ENCODE results near the gene KCND2.

KCND2 gene

DNA sequence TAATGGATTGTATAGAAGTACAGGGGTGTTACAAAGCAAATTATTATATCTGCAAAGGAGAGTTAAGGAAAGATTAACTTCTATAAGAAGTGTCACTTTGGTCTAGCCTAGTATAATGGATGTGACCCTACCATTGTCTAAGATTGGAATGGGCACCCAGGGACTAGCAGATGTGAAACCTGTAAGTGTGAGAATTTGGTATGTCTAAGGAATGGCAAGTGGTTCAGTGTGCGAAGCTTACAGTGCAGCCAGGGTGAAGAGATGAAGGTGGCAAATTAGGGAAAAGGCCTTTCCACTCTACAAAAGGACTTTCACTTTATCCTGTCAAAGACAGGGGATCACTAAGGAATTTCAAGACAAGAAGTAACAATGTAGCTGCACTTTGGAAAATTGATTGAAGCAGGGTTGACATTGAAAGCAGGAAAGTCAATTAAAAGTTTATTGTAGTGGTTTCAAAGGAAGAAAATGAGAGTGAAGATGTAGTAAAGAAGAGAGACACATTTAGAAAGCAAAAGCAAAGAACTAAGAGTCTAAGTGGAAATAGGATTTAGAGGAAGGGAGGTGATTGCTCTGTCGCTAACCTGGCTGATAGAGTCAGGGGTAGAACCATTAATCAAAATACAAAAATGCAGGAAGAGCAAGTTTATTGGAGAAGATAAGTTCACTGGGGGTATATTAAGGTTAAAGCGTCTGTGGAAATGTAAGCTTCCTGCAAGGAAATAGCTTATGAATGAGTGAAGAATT, 47.4 kb downstream of the KCND2 start:
- no peaks in the 10 kb centered on the region for H3K4me1 ChIP-seq (ENCODE audit: insufficient read depth, low read length)
- no peaks in the 10 kb centered on the region for H3K36me3 ChIP-seq (ENCODE audit: insufficient read depth, low read depth, low read length)
- H3K27me3 ChIP-seq (ENCODE audit: insufficient read depth, low read length) = no peaks in the 10 kb centered on the region
- no peak overlapping the region for H3K9ac ChIP-seq (ENCODE audit: low read depth, low read length)
- no peak overlapping the region for H3K4me3 ChIP-seq (ENCODE audit: low read length)
- no peaks in the 10 kb centered on the region for H3K9me3 ChIP-seq (ENCODE audit: insufficient read depth, low read depth, low read length)
- no peak overlapping the region for H3K27ac ChIP-seq (ENCODE audit: low read length)

GRCh38 chr7:120327054-120327453, 54.1 kb downstream of the KCND2 start:
- H3K4me3 ChIP-seq (ENCODE audit: low read length) = no peak overlapping the region
- no peaks in the 10 kb centered on the region for H3K9me3 ChIP-seq (ENCODE audit: insufficient read depth, low read depth, low read length)
- no peak overlapping the region for H3K27ac ChIP-seq (ENCODE audit: low read length)
- no peaks in the 10 kb centered on the region for H3K4me1 ChIP-seq (ENCODE audit: insufficient read depth, low read length)
- no peaks in the 10 kb centered on the region for H3K27me3 ChIP-seq (ENCODE audit: insufficient read depth, low read length)
- no peak overlapping the region for H3K9ac ChIP-seq (ENCODE audit: low read depth, low read length)
- H3K36me3 ChIP-seq (ENCODE audit: insufficient read depth, low read depth, low read length) = no peaks in the 10 kb centered on the region

- Histone ChIP-seq H3K4me3 (ENCODE audit: low read length) (no peak overlapping the region), H3K27me3 (ENCODE audit: insufficient read depth, low read length) (no peaks in the 10 kb centered on the region), H3K4me1 (ENCODE audit: insufficient read depth, low read length) (no peaks in the 10 kb centered on the region), H3K9me3 (ENCODE audit: insufficient read depth, low read depth, low read length) (no peaks in the 10 kb centered on the region), H3K36me3 (ENCODE audit: insufficient read depth, low read depth, low read length) (no peaks in the 10 kb centered on the region), H3K27ac (ENCODE audit: low read length) (no peak overlapping the region), H3K9ac (ENCODE audit: low read depth, low read length) (no peak overlapping the region)
Observed at GRCh38 chr7:120332433-120332832, 59.5 kb downstream of the KCND2 start.

DNA sequence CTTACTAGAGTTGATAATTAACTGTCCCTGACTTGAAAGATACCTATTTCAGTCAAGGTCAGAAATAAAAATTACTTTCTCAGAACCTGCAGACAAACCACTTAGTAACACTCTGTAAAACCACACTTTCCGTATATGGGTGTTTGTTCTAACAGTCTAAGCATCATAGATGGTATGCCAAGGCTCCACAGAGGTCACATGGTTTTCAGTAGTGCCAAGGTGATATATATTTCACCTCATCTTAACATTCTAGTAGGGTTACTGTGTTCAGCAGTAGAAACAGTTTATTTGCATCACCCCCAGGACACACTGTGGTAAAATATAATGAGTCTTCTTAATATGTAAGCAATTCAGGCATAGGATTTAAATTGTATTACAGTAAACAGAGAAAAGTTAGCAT, 61.5 kb downstream of the KCND2 start:
- Histone ChIP-seq H3K4me3 (ENCODE audit: low read length) (no peak overlapping the region), H3K27me3 (ENCODE audit: insufficient read depth, low read length) (no peaks in the 10 kb centered on the region), H3K36me3 (ENCODE audit: insufficient read depth, low read depth, low read length) (no peaks in the 10 kb centered on the region), H3K9me3 (ENCODE audit: insufficient read depth, low read depth, low read length) (no peaks in the 10 kb centered on the region), H3K9ac (ENCODE audit: low read depth, low read length) (no peak overlapping the region), H3K4me1 (ENCODE audit: insufficient read depth, low read length) (no peaks in the 10 kb centered on the region), H3K27ac (ENCODE audit: low read length) (no peak overlapping the region)

DNA sequence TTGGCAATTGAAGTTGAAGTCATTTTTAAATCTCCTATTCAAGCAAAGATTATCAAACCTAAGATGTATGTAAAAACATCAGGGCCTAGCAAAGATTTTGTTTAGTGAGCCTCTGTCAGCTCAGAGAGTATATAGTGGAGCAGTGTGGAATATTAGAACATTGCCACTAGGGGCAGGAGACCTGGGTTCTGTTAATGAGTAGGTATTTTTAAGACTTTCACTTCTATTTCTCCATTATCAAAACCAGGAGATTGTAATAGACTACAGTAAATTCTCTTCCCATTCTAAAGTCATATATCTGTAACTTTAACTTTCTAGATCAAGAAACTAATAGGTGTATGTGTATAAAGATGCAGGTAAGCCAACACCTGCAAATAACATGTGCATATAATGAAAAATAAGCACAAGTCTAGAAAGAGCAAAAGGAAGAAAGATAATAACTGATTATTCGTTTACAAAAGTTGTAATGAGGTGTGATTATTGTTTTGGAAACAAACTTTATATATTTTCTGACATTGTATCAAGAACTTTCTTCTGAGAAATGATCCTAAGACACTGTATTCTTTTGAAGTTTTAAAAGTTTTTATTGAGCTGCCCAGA, 64.4 kb downstream of the KCND2 start:
- no peaks in the 10 kb centered on the region for H3K36me3 ChIP-seq (ENCODE audit: insufficient read depth, low read depth, low read length)
- no peaks in the 10 kb centered on the region for H3K4me1 ChIP-seq (ENCODE audit: insufficient read depth, low read length)
- H3K9me3 ChIP-seq (ENCODE audit: insufficient read depth, low read depth, low read length) = no peaks in the 10 kb centered on the region
- no peak overlapping the region for H3K9ac ChIP-seq (ENCODE audit: low read depth, low read length)
- no peak overlapping the region for H3K4me3 ChIP-seq (ENCODE audit: low read length)
- H3K27me3 ChIP-seq (ENCODE audit: insufficient read depth, low read length) = no peaks in the 10 kb centered on the region
- no peak overlapping the region for H3K27ac ChIP-seq (ENCODE audit: low read length)

GRCh38 chr7:120344276-120344675, 71.3 kb downstream of the KCND2 start:
- Histone ChIP-seq H3K27me3 (ENCODE audit: insufficient read depth, low read length) (no peaks in the 10 kb centered on the region), H3K36me3 (ENCODE audit: insufficient read depth, low read depth, low read length) (no peaks in the 10 kb centered on the region), H3K9ac (ENCODE audit: low read depth, low read length) (no peak overlapping the region), H3K27ac (ENCODE audit: low read length) (no peak overlapping the region), H3K4me3 (ENCODE audit: low read length) (no peak overlapping the region), H3K9me3 (ENCODE audit: insufficient read depth, low read depth, low read length) (no peaks in the 10 kb centered on the region), H3K4me1 (ENCODE audit: insufficient read depth, low read length) (no peaks in the 10 kb centered on the region)

DNA sequence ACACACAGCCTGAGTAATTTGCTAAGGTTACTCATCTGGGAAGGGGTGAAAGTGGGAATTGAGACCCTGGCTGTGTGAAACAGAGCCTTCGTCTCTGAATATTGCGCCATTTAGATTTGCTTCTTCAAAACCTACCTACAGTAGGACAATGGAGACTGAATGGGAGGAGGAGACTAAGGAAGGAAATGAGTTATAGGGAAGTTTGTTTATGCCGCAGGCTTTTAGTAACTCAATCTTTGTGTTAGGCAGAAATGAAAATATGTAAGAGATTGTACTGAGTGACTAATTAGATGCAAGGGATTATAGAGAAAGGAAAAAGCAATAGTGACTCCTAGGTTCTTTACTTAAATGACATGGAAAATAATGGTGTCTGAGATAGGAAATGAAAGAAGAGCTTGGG, 80.2 kb downstream of the KCND2 start:
- Histone ChIP-seq H3K36me3 (ENCODE audit: insufficient read depth, low read depth, low read length) (no peaks in the 10 kb centered on the region), H3K27me3 (ENCODE audit: insufficient read depth, low read length) (no peaks in the 10 kb centered on the region), H3K9ac (ENCODE audit: low read depth, low read length) (no peak overlapping the region), H3K27ac (ENCODE audit: low read length) (no peak overlapping the region), H3K4me3 (ENCODE audit: low read length) (no peak overlapping the region), H3K4me1 (ENCODE audit: insufficient read depth, low read length) (no peaks in the 10 kb centered on the region), H3K9me3 (ENCODE audit: insufficient read depth, low read depth, low read length) (no peaks in the 10 kb centered on the region)

GRCh38 chr7:120360918-120361317, 87.9 kb downstream of the KCND2 start:
- Histone ChIP-seq H3K4me3 (ENCODE audit: low read length) (no peak overlapping the region), H3K9me3 (ENCODE audit: insufficient read depth, low read depth, low read length) (no peaks in the 10 kb centered on the region), H3K9ac (ENCODE audit: low read depth, low read length) (no peak overlapping the region)

GRCh38 chr7:120363414-120363813, 90.4 kb downstream of the KCND2 start:
- Histone ChIP-seq H3K36me3 (ENCODE audit: insufficient read depth, low read depth, low read length) (no peaks in the 10 kb centered on the region), H3K4me3 (ENCODE audit: low read length) (no peak overlapping the region), H3K27ac (ENCODE audit: low read length) (no peak overlapping the region), H3K9ac (ENCODE audit: low read depth, low read length) (no peak overlapping the region), H3K4me1 (ENCODE audit: insufficient read depth, low read length) (no peaks in the 10 kb centered on the region), H3K9me3 (ENCODE audit: insufficient read depth, low read depth, low read length) (no peaks in the 10 kb centered on the region), H3K27me3 (ENCODE audit: insufficient read depth, low read length) (no peaks in the 10 kb centered on the region)

More at GRCh38 chr7:120360918-120361317, 87.9 kb downstream of the KCND2 start:
- H3K4me1 ChIP-seq (ENCODE audit: insufficient read depth, low read length) = no peaks in the 10 kb centered on the region
- H3K36me3 ChIP-seq (ENCODE audit: insufficient read depth, low read depth, low read length) = no peaks in the 10 kb centered on the region
- H3K27me3 ChIP-seq (ENCODE audit: insufficient read depth, low read length) = no peaks in the 10 kb centered on the region
- no peak overlapping the region for H3K27ac ChIP-seq (ENCODE audit: low read length)

DNA sequence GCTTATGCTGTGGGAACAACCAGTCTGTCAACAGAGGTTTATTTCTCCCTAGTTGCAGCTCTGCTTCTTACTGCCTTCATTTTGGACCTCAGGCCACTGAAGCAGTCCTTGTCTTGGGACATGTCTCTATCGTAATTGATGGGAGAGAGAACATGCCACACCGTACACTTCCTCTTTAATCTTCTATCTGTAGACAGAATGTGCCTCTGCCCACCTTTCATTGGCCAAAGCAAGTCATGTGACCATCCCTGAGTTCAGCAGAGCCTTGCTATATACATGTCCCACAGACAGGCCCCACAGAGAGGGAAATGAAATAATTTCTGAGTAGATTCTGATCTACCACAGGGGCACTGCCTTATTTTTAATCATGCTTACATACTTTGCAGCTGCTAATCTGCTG, 98.0 kb downstream of the KCND2 start:
- no peaks in the 10 kb centered on the region for H3K27me3 ChIP-seq (ENCODE audit: insufficient read depth, low read length)
- no peak overlapping the region for H3K9ac ChIP-seq (ENCODE audit: low read depth, low read length)
- no peak overlapping the region for H3K4me3 ChIP-seq (ENCODE audit: low read length)
- no peaks in the 10 kb centered on the region for H3K4me1 ChIP-seq (ENCODE audit: insufficient read depth, low read length)
- H3K36me3 ChIP-seq (ENCODE audit: insufficient read depth, low read depth, low read length) = no peaks in the 10 kb centered on the region
- no peak overlapping the region for H3K27ac ChIP-seq (ENCODE audit: low read length)
- H3K9me3 ChIP-seq (ENCODE audit: insufficient read depth, low read depth, low read length) = no peaks in the 10 kb centered on the region

DNA sequence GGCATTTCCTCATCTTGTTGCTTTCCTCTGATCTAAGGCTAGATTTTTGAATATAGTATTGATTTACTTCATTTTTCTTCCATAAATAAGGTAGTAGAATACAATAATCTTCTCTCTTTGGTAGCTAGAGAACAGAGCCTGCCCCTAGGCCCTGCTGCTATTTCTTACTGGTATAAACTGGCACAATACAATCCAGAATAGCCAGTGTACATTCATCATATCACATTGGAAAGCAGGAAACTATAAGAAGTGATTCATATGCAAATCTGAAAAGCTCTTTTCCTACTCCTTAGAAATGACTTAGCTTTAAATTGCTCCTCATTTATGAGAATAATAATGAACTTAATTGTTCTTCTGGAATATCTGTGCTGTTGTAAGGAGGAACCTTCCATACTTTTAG, 100.2 kb downstream of the KCND2 start:
- no peaks in the 10 kb centered on the region for H3K36me3 ChIP-seq (ENCODE audit: insufficient read depth, low read depth, low read length)
- H3K9ac ChIP-seq (ENCODE audit: low read depth, low read length) = no peak overlapping the region
- H3K9me3 ChIP-seq (ENCODE audit: insufficient read depth, low read depth, low read length) = no peaks in the 10 kb centered on the region
- no peak overlapping the region for H3K4me3 ChIP-seq (ENCODE audit: low read length)
- no peaks in the 10 kb centered on the region for H3K27me3 ChIP-seq (ENCODE audit: insufficient read depth, low read length)
- no peak overlapping the region for H3K27ac ChIP-seq (ENCODE audit: low read length)
- no peaks in the 10 kb centered on the region for H3K4me1 ChIP-seq (ENCODE audit: insufficient read depth, low read length)

DNA sequence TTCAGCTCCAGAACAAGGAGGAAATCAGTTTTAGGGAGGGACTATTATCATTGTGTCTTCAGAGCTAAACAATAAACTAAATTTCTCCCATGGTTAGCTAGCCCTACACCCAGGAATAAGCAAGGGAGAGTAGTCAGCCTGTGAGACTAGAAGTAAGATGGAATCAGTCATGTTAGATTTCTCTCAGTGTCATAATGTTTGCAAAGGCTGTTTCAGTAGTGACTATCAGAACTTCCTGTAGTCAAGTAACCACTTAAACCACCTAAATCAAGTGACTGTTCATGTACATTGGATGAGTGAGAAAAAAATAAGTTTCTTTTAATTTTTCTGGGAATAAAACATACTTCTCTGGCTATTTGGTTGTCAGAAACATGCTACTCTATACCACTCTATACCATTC, 121.6 kb downstream of the KCND2 start:
- no peaks in the 10 kb centered on the region for H3K4me1 ChIP-seq (ENCODE audit: insufficient read depth, low read length)
- no peaks in the 10 kb centered on the region for H3K27me3 ChIP-seq (ENCODE audit: insufficient read depth, low read length)
- no peak overlapping the region for H3K4me3 ChIP-seq (ENCODE audit: low read length)
- no peak overlapping the region for H3K9ac ChIP-seq (ENCODE audit: low read depth, low read length)
- no peak overlapping the region for H3K27ac ChIP-seq (ENCODE audit: low read length)
- no peaks in the 10 kb centered on the region for H3K36me3 ChIP-seq (ENCODE audit: insufficient read depth, low read depth, low read length)
- no peaks in the 10 kb centered on the region for H3K9me3 ChIP-seq (ENCODE audit: insufficient read depth, low read depth, low read length)
